HepG2 (cell line): Measurements from ENCODE around the gene NARF. TPM values are rescaled to one million over a fixed set of nuclear protein-coding genes. Genes with fewer than 3 reads are reported as not detected.

Experiments
- AGO2 ChIP-seq: fragments of 200-400 bp; formaldehyde crosslinking; optimal IDR thresholded peaks from 2 replicates; pipeline ENCODE3; 2017; ENCODE audit warnings: mild to moderate bottlenecking, low read depth, low read length, moderate library complexity
- CREBL2 ChIP-seq: sonication (generic); formaldehyde crosslinking; IDR thresholded peaks from 2 replicates; pipeline ENCODE4 v1.8.1; 2023; ENCODE audit warnings: missing genetic modification reagents, mild to moderate bottlenecking, borderline replicate concordance
- CSRNP1 ChIP-seq: sonication (generic); formaldehyde crosslinking; IDR thresholded peaks from 2 replicates; pipeline ENCODE4 v1.8.1; 2023; ENCODE audit warnings: mild to moderate bottlenecking, missing genetic modification reagents
- GPN1 ChIP-seq: sonication (generic); formaldehyde crosslinking; IDR thresholded peaks from 2 replicates; pipeline ENCODE4 v1.5.1; 2020; ENCODE audit warnings: missing genetic modification reagents, borderline replicate concordance
- HNF4A ChIP-seq: sonication (generic); formaldehyde crosslinking; IDR thresholded peaks from 2 replicates; pipeline ENCODE4 v1.4.0; 2020; ENCODE audit warnings: missing genetic modification reagents
- JARID2 ChIP-seq: sonication (generic); formaldehyde crosslinking; IDR thresholded peaks from 2 replicates; pipeline ENCODE4 v1.8.1; 2023; ENCODE audit warnings: missing genetic modification reagents, inconsistent platforms; ENCODE audit not compliant: insufficient replicate concordance
- MAF1 ChIP-seq: sonication (generic); formaldehyde crosslinking; IDR thresholded peaks from 2 replicates; pipeline ENCODE4 v1.5.0; 2020; ENCODE audit warnings: missing genetic modification reagents, borderline replicate concordance
- MAX ChIP-seq: IDR thresholded peaks from 2 replicates; pipeline ENCODE4 v1.6.1; 2012; ENCODE audit warnings: inconsistent platforms
- PRMT3 ChIP-seq: sonication (generic); formaldehyde crosslinking; IDR thresholded peaks from 2 replicates; pipeline ENCODE4 v1.8.1; 2022; ENCODE audit warnings: low read depth, mild to moderate bottlenecking, moderate library complexity, missing genetic modification reagents, borderline replicate concordance
- RAD51 ChIP-seq: fragments of 450-650 bp; IDR thresholded peaks from 2 replicates; pipeline ENCODE4 v1.6.1; 2016; ENCODE audit warnings: borderline replicate concordance
- SALL2 ChIP-seq: sonication (generic); formaldehyde crosslinking; IDR thresholded peaks from 2 replicates; pipeline ENCODE4 v1.8.1; 2023; ENCODE audit warnings: mild to moderate bottlenecking, missing genetic modification reagents, inconsistent platforms
- ZBTB14 ChIP-seq: sonication (generic); formaldehyde crosslinking; IDR thresholded peaks from 2 replicates; pipeline ENCODE4 v1.4.0; 2020; ENCODE audit warnings: missing genetic modification reagents
- ZBTB38 ChIP-seq: sonication (generic); formaldehyde crosslinking; IDR thresholded peaks from 2 replicates; pipeline ENCODE4 v1.5.1; 2020; ENCODE audit warnings: mild to moderate bottlenecking, missing genetic modification reagents
- ZFP62 ChIP-seq: sonication (generic); formaldehyde crosslinking; IDR thresholded peaks from 2 replicates; pipeline ENCODE4 v1.4.0; 2020; ENCODE audit warnings: missing genetic modification reagents
- ZNF251 ChIP-seq: sonication (generic); formaldehyde crosslinking; IDR thresholded peaks from 2 replicates; pipeline ENCODE4 v1.9.0; 2021; ENCODE audit warnings: mild to moderate bottlenecking, missing genetic modification reagents
- ZNF280D ChIP-seq: sonication (generic); formaldehyde crosslinking; IDR thresholded peaks from 2 replicates; pipeline ENCODE4 v1.5.1; 2020; ENCODE audit warnings: mild to moderate bottlenecking, missing genetic modification reagents
- ZNF317 ChIP-seq: sonication (generic); formaldehyde crosslinking; IDR thresholded peaks from 2 replicates; pipeline ENCODE4 v1.5.0; 2020; ENCODE audit warnings: mild to moderate bottlenecking, missing genetic modification reagents
- ZNF350 ChIP-seq: sonication (generic); formaldehyde crosslinking; IDR thresholded peaks from 2 replicates; pipeline ENCODE4 v1.4.0; 2020; ENCODE audit warnings: mild to moderate bottlenecking, low read depth, missing genetic modification reagents, borderline replicate concordance
- ZNF530 ChIP-seq: sonication (generic); formaldehyde crosslinking; IDR thresholded peaks from 2 replicates; pipeline ENCODE4 v1.5.0; 2020; ENCODE audit warnings: low read depth, mild to moderate bottlenecking, missing genetic modification reagents
- ZNF556 ChIP-seq: sonication (generic); formaldehyde crosslinking; IDR thresholded peaks from 2 replicates; pipeline ENCODE4 v1.4.0; 2020; ENCODE audit warnings: mild to moderate bottlenecking, missing genetic modification reagents, borderline replicate concordance
- ZSCAN20 ChIP-seq: sonication (generic); formaldehyde crosslinking; IDR thresholded peaks from 2 replicates; pipeline ENCODE4 v1.4.0; 2020; ENCODE audit warnings: missing genetic modification reagents, mild to moderate bottlenecking, borderline replicate concordance
- polyA plus RNA-seq, 8 experiments: library from polyadenylated mRNA; depleted of rRNA in 3 of 8; stranded (reverse) in 7 of 8; unstranded in 1 of 8; fragments of >200 nt; fragmentation: Illumina TruSeq in 4 of 8; extraction: Trizol in 4 of 8; gene quantifications; 2 replicates each; pipeline versions ENCODE4 v1.2.1 to v1.2.3, GENCODE V29; 2011 to 2016; ENCODE audit warnings: low read depth in 4 of 8, missing spikeins in 1 of 8, mixed read lengths in 1 of 8; ENCODE audit not compliant: insufficient read depth in 1 of 8
- total RNA-seq, 5 experiments: library from RNA; depleted of rRNA; stranded (reverse); fragments of >200 nt; fragmentation: Illumina TruSeq; extraction: Trizol; gene quantifications; 2 replicates each; pipeline ENCODE4 v1.2.3, GENCODE V29; 2016; ENCODE audit warnings: low read depth in 1 of 5
- TF ChIP-seq, protein P1 (sequence below): sonication (generic); formaldehyde crosslinking; conservative IDR thresholded peaks from 2 replicates; pipeline ENCODE4 v1.8.0; 2022; ENCODE audit warnings: low read depth, missing genetic modification reagents

The NARF gene
- total and polyA plus RNA-seq, 2 of the 13 experiments (the other 11 are each of a cell fraction or from before 2014, with no cell fraction given) = 61.1 to 144 TPM

DNA sequence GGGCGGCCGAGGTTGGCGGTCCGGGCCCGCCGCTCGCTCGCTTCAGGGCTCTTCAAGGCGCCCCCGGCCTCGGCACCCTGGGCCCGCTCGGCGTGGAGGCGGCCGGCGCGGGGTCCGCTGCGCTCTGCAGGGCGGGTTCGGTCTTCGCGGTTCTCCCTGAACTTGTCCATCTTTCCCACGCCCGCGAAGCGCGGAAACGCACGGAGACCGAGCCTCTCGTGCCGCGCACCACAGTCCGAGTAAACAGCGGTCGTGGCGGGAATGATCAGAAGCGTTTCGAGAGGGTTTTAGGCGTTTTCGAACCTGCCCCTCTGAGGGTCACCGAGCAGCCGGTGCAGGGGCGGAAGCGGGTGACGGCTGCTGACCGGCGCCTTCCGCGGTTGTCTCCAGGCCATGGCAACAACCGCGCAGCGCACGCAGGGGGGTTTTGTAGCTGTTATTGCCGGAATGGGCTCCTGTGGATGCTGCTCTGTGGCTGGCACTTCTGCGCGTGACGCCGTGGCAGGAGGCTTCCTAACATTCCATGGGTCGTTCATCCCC lies 414 bp downstream of the NARF start (continued):
- TF ChIP-seq JARID2 (CRISPR knock-in tag) (no peak), ZNF350 (CRISPR knock-in tag) (0 out of 2 replicates have a peak, but pooled peaks have one; percentile 10), MAF1 (CRISPR knock-in tag) (no peak; the same call in 1 of the 2 replicates), GPN1 (CRISPR knock-in tag) (no peak), CREBL2 (CRISPR knock-in tag) (0 out of 2 replicates have a peak, but pooled peaks have one; percentile 13), ZBTB38 (CRISPR knock-in tag) (0 out of 2 replicates have a peak, but pooled peaks have one; percentile 35), ZNF280D (no peak), ZNF317 (CRISPR knock-in tag) (no peak), HNF4A (0 out of 2 replicates have a peak, but pooled peaks have one; percentile 8), ZNF530 (CRISPR knock-in tag) (no peak), ZSCAN20 (CRISPR knock-in tag) (no peak), SALL2 (no peak), MAX (no peak; the same call in 1 of the 2 replicates), ZFP62 (CRISPR knock-in tag) (no peak), RAD51 (no peak), ZBTB14 (CRISPR knock-in tag) (0 out of 2 replicates have a peak, but pooled peaks have one; percentile 28), ZNF556 (CRISPR knock-in tag) (no peak), CSRNP1 (CRISPR knock-in tag) (no peak), AGO2 (no peak), ZNF251 (CRISPR knock-in tag) (no peak), PRMT3 (CRISPR knock-in tag) (no peak)
- TF ChIP-seq, protein P1, sequence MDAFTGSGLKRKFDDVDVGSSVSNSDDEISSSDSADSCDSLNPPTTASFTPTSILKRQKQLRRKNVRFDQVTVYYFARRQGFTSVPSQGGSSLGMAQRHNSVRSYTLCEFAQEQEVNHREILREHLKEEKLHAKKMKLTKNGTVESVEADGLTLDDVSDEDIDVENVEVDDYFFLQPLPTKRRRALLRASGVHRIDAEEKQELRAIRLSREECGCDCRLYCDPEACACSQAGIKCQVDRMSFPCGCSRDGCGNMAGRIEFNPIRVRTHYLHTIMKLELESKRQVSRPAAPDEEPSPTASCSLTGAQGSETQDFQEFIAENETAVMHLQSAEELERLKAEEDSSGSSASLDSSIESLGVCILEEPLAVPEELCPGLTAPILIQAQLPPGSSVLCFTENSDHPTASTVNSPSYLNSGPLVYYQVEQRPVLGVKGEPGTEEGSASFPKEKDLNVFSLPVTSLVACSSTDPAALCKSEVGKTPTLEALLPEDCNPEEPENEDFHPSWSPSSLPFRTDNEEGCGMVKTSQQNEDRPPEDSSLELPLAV (CRISPR knock-in tag) = 0 out of 2 replicates have a peak, but pooled peaks have one; percentile 17
